Mesenchymal stem cell (in vitro differentiated cells and primary cell): ENCODE measurements around the gene BTG2. TPM values are rescaled to one million over a fixed set of nuclear protein-coding genes. Genes with fewer than 3 reads are reported as not detected.
A peak's percentile ranks its signal among the peaks of the same experiment; 100 is the strongest.
"Not testable (repeated sequence)": the region's sequence is repeated elsewhere in the genome, so short reads cannot be mapped to it uniquely, and the experiment has no call there.

ENCODE experiments used
- DNase-seq: peaks from one replicate; pipeline ENCODE4 v3.0.0-alpha.2; 2013
- H2AFZ ChIP-seq: one replicate; pipeline ENCODE4 v1.6.1; 2013; ENCODE audit warnings: low read depth, mild to moderate bottlenecking, control low read depth, inconsistent platforms, low read length, moderate library complexity
- H2AK5ac ChIP-seq: 2 replicates; pipeline ENCODE4 v1.6.1; 2013; ENCODE audit warnings: low read length, moderate library complexity, mild to moderate bottlenecking, inconsistent platforms; ENCODE audit not compliant: severe bottlenecking
- H2BK120ac ChIP-seq: one replicate; pipeline ENCODE4 v1.6.1; 2013; ENCODE audit warnings: low read depth, mild to moderate bottlenecking, inconsistent platforms, low read length, moderate library complexity
- H2BK12ac ChIP-seq, 2 experiments: one replicate each; pipeline ENCODE4 v1.6.1; 2013; ENCODE audit warnings: inconsistent platforms in 2 of 2, low read length in 2 of 2, mild to moderate bottlenecking in 2 of 2, moderate library complexity in 2 of 2, control low read depth in 1 of 2
- H2BK15ac ChIP-seq: one replicate; pipeline ENCODE4 v1.6.1; 2013; ENCODE audit warnings: mild to moderate bottlenecking, low read depth, inconsistent platforms; ENCODE audit not compliant: poor library complexity, severe bottlenecking
- H2BK5ac ChIP-seq: 2 replicates; pipeline ENCODE4 v1.6.1; 2013; ENCODE audit warnings: low read depth, mild to moderate bottlenecking, low read length, control low read depth, inconsistent platforms; ENCODE audit not compliant: poor library complexity, severe bottlenecking
- H3K14ac ChIP-seq, 2 experiments: one replicate each; pipeline ENCODE4 v1.6.1; 2013; ENCODE audit warnings: inconsistent platforms in 2 of 2, low read length in 2 of 2, control low read depth in 1 of 2, mild to moderate bottlenecking in 1 of 2, moderate library complexity in 1 of 2
- H3K18ac ChIP-seq, 2 experiments: one replicate each; pipeline ENCODE4 v1.6.1; 2013; ENCODE audit warnings: inconsistent platforms in 2 of 2, low read length in 2 of 2, control low read depth in 1 of 2, low read depth in 1 of 2, mild to moderate bottlenecking in 1 of 2
- H3K23ac ChIP-seq, 2 experiments: one replicate each; pipeline ENCODE4 v1.6.1; 2013; ENCODE audit warnings: inconsistent platforms in 2 of 2, low read length in 2 of 2, mild to moderate bottlenecking in 2 of 2, moderate library complexity in 2 of 2, control low read depth in 1 of 2
- H3K27ac ChIP-seq: 2 replicates; pipeline ENCODE4 v1.5.1; 2013; ENCODE audit warnings: mild to moderate bottlenecking, moderate library complexity, low read length, control low read depth, inconsistent platforms; ENCODE audit not compliant: poor library complexity, severe bottlenecking
- H3K27me3 ChIP-seq, 2 experiments: 2 replicates each; pipeline versions ENCODE4 v1.6.1 to v1.7.0; 2013; ENCODE audit warnings: low read length in 2 of 2, mild to moderate bottlenecking in 2 of 2, moderate library complexity in 2 of 2, control low read depth in 1 of 2, inconsistent platforms in 1 of 2; ENCODE audit not compliant: control insufficient read depth in 1 of 2, insufficient read depth in 1 of 2
- H3K36me3 ChIP-seq, 2 experiments: 2 replicates each; pipeline versions ENCODE4 v1.6.1 to v1.7.0; 2013; ENCODE audit warnings: low read length in 2 of 2, control low read depth in 1 of 2, inconsistent platforms in 1 of 2, low read depth in 1 of 2, mild to moderate bottlenecking in 1 of 2; ENCODE audit not compliant: insufficient read depth in 2 of 2, control insufficient read depth in 1 of 2
- H3K4ac ChIP-seq, 2 experiments: one replicate each; pipeline ENCODE4 v1.6.1; 2013; ENCODE audit warnings: inconsistent platforms in 2 of 2, low read length in 2 of 2, mild to moderate bottlenecking in 2 of 2, moderate library complexity in 2 of 2, control low read depth in 1 of 2, low read depth in 1 of 2
- H3K4me1 ChIP-seq: 2 replicates; pipeline ENCODE4 v1.6.1; 2013; ENCODE audit warnings: low read depth, low read length, control low read depth; ENCODE audit not compliant: control insufficient read depth, insufficient read depth
- H3K4me2 ChIP-seq: 2 replicates; pipeline ENCODE4 v1.6.1; 2013; ENCODE audit warnings: low read length, mild to moderate bottlenecking, inconsistent platforms; ENCODE audit not compliant: poor library complexity, severe bottlenecking
- H3K4me3 ChIP-seq, 2 experiments: 2 replicates each; pipeline versions ENCODE4 v1.5.1 to v1.7.0; 2013; ENCODE audit warnings: low read length in 2 of 2, mild to moderate bottlenecking in 2 of 2, control low read depth in 1 of 2, low read depth in 1 of 2; ENCODE audit not compliant: insufficient read depth in 1 of 2
- H3K79me1 ChIP-seq: replicated peaks from 2 replicates; pipeline ENCODE4 v1.6.1; 2013; ENCODE audit warnings: mild to moderate bottlenecking, control low read depth, low read length, inconsistent platforms; ENCODE audit not compliant: poor library complexity, severe bottlenecking
- H3K9ac ChIP-seq: 2 replicates; pipeline ENCODE4 v1.7.0; 2013; ENCODE audit warnings: mild to moderate bottlenecking, low read length, moderate library complexity
- H3K9me3 ChIP-seq: 2 replicates; pipeline ENCODE4 v1.7.0; 2013; ENCODE audit warnings: mild to moderate bottlenecking, low read length; ENCODE audit not compliant: control insufficient read depth
- H4K8ac ChIP-seq: one replicate; pipeline ENCODE4 v1.6.1; 2013; ENCODE audit warnings: inconsistent platforms, mild to moderate bottlenecking, low read length, moderate library complexity
- H4K91ac ChIP-seq: one replicate; pipeline ENCODE4 v1.6.1; 2013; ENCODE audit warnings: mild to moderate bottlenecking, low read length, inconsistent platforms
- WGBS: methylation state at CpG from one replicate; pipeline ENCODE4 v1.1.7; 2013; ENCODE audit warnings: mixed read lengths; 5-methylcytosine and 5-hydroxymethylcytosine counted together
- polyA plus RNA-seq, 2 experiments: library from polyadenylated mRNA; stranded (reverse); fragments of 200-250 nt; gene quantifications; one replicate each; pipeline ENCODE4 v1.2.3, GENCODE V29; 2013

BTG2 gene
- 23.3 TPM for polyA plus RNA-seq (2013, experiment 1 of 2)
- 22.9 TPM for polyA plus RNA-seq (2013, experiment 2 of 2)

- Histone ChIP-seq H3K79me1 (peaks cover 19% of the 10 kb centered on the region), H2AK5ac (peak within 1 kb of the TSS; percentile 26), H3K14ac (peak within 1 kb of the TSS in 1 of 2 experiments; percentile 96), H3K4ac (peak within 1 kb of the TSS; percentile 48 to 83), H4K91ac (peak within 1 kb of the TSS; percentile 43), H3K4me2 (peak within 1 kb of the TSS; percentile 70), H3K27me3 (peaks cover 3 to 21% of the 10 kb centered on the region in 2 experiments), H3K27ac (peak within 1 kb of the TSS; percentile 56), H3K9me3 (no peaks in the 10 kb centered on the region), H3K23ac (peak within 1 kb of the TSS in 1 of 2 experiments; percentile 95), H2BK5ac (peak within 1 kb of the TSS; percentile 57), H2AFZ (peak within 1 kb of the TSS; percentile 15), H3K18ac (peak within 1 kb of the TSS; percentile 35 to 91), H2BK15ac (peak within 1 kb of the TSS; percentile 73), H3K4me1 (peaks cover 16% of the 10 kb centered on the region), H2BK12ac (peak within 1 kb of the TSS in 1 of 2 experiments; percentile 77), H3K4me3 (peak within 1 kb of the TSS; percentile 89 to 91), H3K9ac (peak within 1 kb of the TSS; percentile 91), H3K36me3 (peaks cover 16 to 33% of the 10 kb centered on the region in 2 experiments), H2BK120ac (no peak within 1 kb of the TSS), H4K8ac (peak within 1 kb of the TSS; percentile 22)
- 2% methylated on average over 46 of the region's 79 CpGs for WGBS
- peak; percentile 93 for DNase-seq
Measured at GRCh38 chr1:203304919-203305808, at the start of gene BTG2. BTG2 (plus strand) TSS chr1:203305519; CDS start chr1:203305607, 88 bp downstream.

- not testable (repeated sequence) for H3K14ac ChIP-seq, H2BK15ac ChIP-seq, H3K79me1 ChIP-seq, H3K9ac ChIP-seq, H3K4ac ChIP-seq, H2BK120ac ChIP-seq, H3K4me2 ChIP-seq, H2AFZ ChIP-seq, H2BK12ac ChIP-seq, DNase-seq, H4K91ac ChIP-seq, H2BK5ac ChIP-seq, H3K4me1 ChIP-seq, H4K8ac ChIP-seq, H3K36me3 ChIP-seq, H3K23ac ChIP-seq, H3K27ac ChIP-seq, H3K4me3 ChIP-seq, H3K18ac ChIP-seq, H2AK5ac ChIP-seq
- H3K9me3 ChIP-seq: peaks cover 36% of the 10 kb centered on the region
- H3K27me3 ChIP-seq: peaks cover 6 to 11% of the 10 kb centered on the region in 2 experiments
- WGBS: 88% methylated on average over 9 of the region's 9 CpGs
Measured at GRCh38 chr1:203256636-203257035, 48.7 kb upstream of the BTG2 start.

GRCh38 chr1:203263496-203263895 lies 41.8 kb upstream of the BTG2 start:
- Histone ChIP-seq H3K79me1 (no peaks in the 10 kb centered on the region), H3K27ac (no peak overlapping the region), H3K14ac (no peak overlapping the region), H2AK5ac (no peak overlapping the region), H3K4ac (no peak overlapping the region), H2BK15ac (no peak overlapping the region), H2BK120ac (no peak overlapping the region), H3K4me2 (no peak overlapping the region), H2AFZ (no peak overlapping the region), H2BK5ac (no peak overlapping the region), H3K27me3 (no peaks in the 10 kb centered on the region), H3K4me1 (peaks cover 3% of the 10 kb centered on the region), H3K9me3 (no peaks in the 10 kb centered on the region), H3K23ac (no peak overlapping the region), H3K36me3 (no peaks in the 10 kb centered on the region), H4K8ac (no peak overlapping the region), H2BK12ac (no peak overlapping the region), H4K91ac (no peak overlapping the region), H3K4me3 (no peak overlapping the region), H3K9ac (peak overlapping the region; percentile 58), H3K18ac (no peak overlapping the region)
- WGBS: 76% methylated on average over 10 of the region's 10 CpGs
- DNase-seq: no peak

- H3K27me3 ChIP-seq: no peaks in the 10 kb centered on the region
- H2AK5ac ChIP-seq: no peak overlapping the region
- H3K9ac ChIP-seq: peak overlapping the region; percentile 58
- no peaks in the 10 kb centered on the region for H3K36me3 ChIP-seq
- H3K14ac ChIP-seq: no peak overlapping the region
- no peak overlapping the region for H3K27ac ChIP-seq
- no peak overlapping the region for H2AFZ ChIP-seq
- no peaks in the 10 kb centered on the region for H3K79me1 ChIP-seq
- no peak overlapping the region for H3K4me3 ChIP-seq
- H3K9me3 ChIP-seq: no peaks in the 10 kb centered on the region
- H3K23ac ChIP-seq: no peak overlapping the region
- no peak overlapping the region for H2BK120ac ChIP-seq
- no peak overlapping the region for H3K4me2 ChIP-seq
- DNase-seq: no peak
- H3K4me1 ChIP-seq: peaks cover 6% of the 10 kb centered on the region
- no peak overlapping the region for H3K4ac ChIP-seq
- no peak overlapping the region for H4K91ac ChIP-seq
- no peak overlapping the region for H2BK15ac ChIP-seq
- H2BK5ac ChIP-seq: no peak overlapping the region
- no peak overlapping the region for H2BK12ac ChIP-seq
- no peak overlapping the region for H3K18ac ChIP-seq
- WGBS: 85% methylated on average over 6 of the region's 6 CpGs
- H4K8ac ChIP-seq: no peak overlapping the region
Measured at GRCh38 chr1:203264052-203264501, 41.2 kb upstream of the BTG2 start.
